Measurements from ENCODE around the gene AKAP5. TPM values are rescaled to one million over a fixed set of nuclear protein-coding genes. Genes with fewer than 3 reads are reported as not detected.

Gene AKAP5
- total and polyA plus RNA-seq, 2 of the 8 experiments (the other 6 are each of a cell fraction or from before 2014, with no cell fraction given) = 0.50 to 3.8 TPM

GRCh38 chr14:64508215-64508776 lies 43.0 kb downstream of the AKAP5 start (continued):
- no peak for TF ChIP-seq CHD7 (IDR thresholded peaks at IDR 0.05; ENCODE audit: insufficient replicate concordance, low read length)
